H9 (cell line): ENCODE results near the gene SERPIND1. TPM values are rescaled to one million over a fixed set of nuclear protein-coding genes. Genes with fewer than 3 reads are reported as not detected.

Experiments
- DNase-seq: peaks from one replicate; pipeline ENCODE4 v3.0.0-alpha.2; 2017
- H2AFZ ChIP-seq: one replicate; pipeline ENCODE4 v1.6.1; 2013; ENCODE audit warnings: mild to moderate bottlenecking, low read length, control low read depth, moderate library complexity
- H2AK5ac ChIP-seq: 2 replicates; pipeline ENCODE4 v1.6.1; 2013; ENCODE audit warnings: low read length, control low read depth, mixed read lengths; ENCODE audit not compliant: insufficient read length
- H2BK120ac ChIP-seq: one replicate; pipeline ENCODE4 v1.6.1; 2013; ENCODE audit warnings: low read depth, mild to moderate bottlenecking, low read length, control low read depth, inconsistent platforms; ENCODE audit not compliant: poor library complexity, severe bottlenecking
- H2BK12ac ChIP-seq: 2 replicates; pipeline ENCODE4 v1.6.1; 2013; ENCODE audit warnings: low read length, control low read depth, mixed read lengths, low read depth; ENCODE audit not compliant: insufficient read length
- H2BK15ac ChIP-seq: 2 replicates; pipeline ENCODE4 v1.6.1; 2013; ENCODE audit warnings: low read depth, low read length, control low read depth
- H2BK20ac ChIP-seq: one replicate; pipeline ENCODE4 v1.6.1; 2013; ENCODE audit warnings: low read depth, mild to moderate bottlenecking, low read length, control low read depth, inconsistent platforms; ENCODE audit not compliant: poor library complexity, severe bottlenecking
- H2BK5ac ChIP-seq: 2 replicates; pipeline ENCODE4 v1.6.1; 2013; ENCODE audit warnings: low read length, control low read depth, mixed read lengths; ENCODE audit not compliant: insufficient read length
- H3K14ac ChIP-seq: 2 replicates; pipeline ENCODE4 v1.6.1; 2013; ENCODE audit warnings: low read length, control low read depth; ENCODE audit not compliant: insufficient read depth
- H3K18ac ChIP-seq: 2 replicates; pipeline ENCODE4 v1.6.1; 2013; ENCODE audit warnings: low read depth, mild to moderate bottlenecking, mixed read lengths, low read length, control low read depth; ENCODE audit not compliant: insufficient read length
- H3K23ac ChIP-seq: 2 replicates; pipeline ENCODE4 v1.6.1; 2013; ENCODE audit warnings: low read length, control low read depth, mixed read lengths, low read depth; ENCODE audit not compliant: insufficient read length
- H3K23me2 ChIP-seq: 2 replicates; pipeline ENCODE4 v1.6.1; 2013; ENCODE audit warnings: low read depth, mild to moderate bottlenecking, mixed read lengths, low read length, control low read depth; ENCODE audit not compliant: insufficient read length, poor library complexity, severe bottlenecking
- H3K27ac ChIP-seq: 2 replicates; pipeline ENCODE4 v1.5.1; 2013; ENCODE audit warnings: low read length, control low read depth, mixed read lengths, low read depth; ENCODE audit not compliant: insufficient read length
- H3K27me3 ChIP-seq: 2 replicates; pipeline ENCODE4 v1.6.1; 2013; ENCODE audit warnings: low read length, control low read depth, inconsistent platforms; ENCODE audit not compliant: insufficient read depth
- H3K4ac ChIP-seq: 2 replicates; pipeline ENCODE4 v1.6.1; 2013; ENCODE audit warnings: low read depth, mild to moderate bottlenecking, control low read depth, inconsistent platforms, low read length, moderate library complexity
- H3K4me1 ChIP-seq: 2 replicates; pipeline ENCODE4 v1.6.1; 2013; ENCODE audit warnings: low read length, control low read depth, inconsistent platforms; ENCODE audit not compliant: insufficient read depth
- H3K4me2 ChIP-seq: 2 replicates; pipeline ENCODE4 v1.6.1; 2013; ENCODE audit warnings: low read length, control low read depth, mixed read lengths; ENCODE audit not compliant: insufficient read length, insufficient read depth
- H3K56ac ChIP-seq: 2 replicates; pipeline ENCODE4 v1.6.1; 2013; ENCODE audit warnings: low read depth, mild to moderate bottlenecking, mixed read lengths, low read length, control low read depth; ENCODE audit not compliant: insufficient read length
- H3K79me1 ChIP-seq: 2 replicates; pipeline ENCODE4 v1.6.1; 2013; ENCODE audit warnings: low read depth, mild to moderate bottlenecking, moderate library complexity, low read length, control low read depth, inconsistent platforms; ENCODE audit not compliant: insufficient read depth, poor library complexity, severe bottlenecking
- H3K79me2 ChIP-seq: 2 replicates; pipeline ENCODE4 v1.6.1; 2013; ENCODE audit warnings: low read length, control low read depth, inconsistent platforms; ENCODE audit not compliant: insufficient read depth
- H3K9ac ChIP-seq: 2 replicates; pipeline ENCODE4 v1.6.1; 2013; ENCODE audit warnings: low read length, control low read depth, mixed read lengths; ENCODE audit not compliant: insufficient read length; ENCODE audit errors: extremely low read depth
- H3K9me3 ChIP-seq: one replicate; pipeline ENCODE4 v1.6.1; 2013; ENCODE audit warnings: low read depth, low read length, inconsistent platforms; ENCODE audit not compliant: control insufficient read depth
- H3T11ph ChIP-seq: one replicate; pipeline ENCODE4 v1.6.1; 2013; ENCODE audit warnings: mild to moderate bottlenecking, low read length, control low read depth, inconsistent platforms
- H4K20me1 ChIP-seq: one replicate; pipeline ENCODE4 v1.6.1; 2013; ENCODE audit not compliant: control insufficient read depth, insufficient read length, insufficient read depth
- H4K5ac ChIP-seq: 2 replicates; pipeline ENCODE4 v1.6.1; 2013; ENCODE audit warnings: low read depth, mild to moderate bottlenecking, mixed read lengths, low read length, control low read depth; ENCODE audit not compliant: insufficient read length
- H4K8ac ChIP-seq: replicated peaks from 2 replicates; pipeline ENCODE4 v1.6.1; 2013; ENCODE audit warnings: low read length, control low read depth, mixed read lengths, low read depth; ENCODE audit not compliant: insufficient read length
- H4K91ac ChIP-seq: 2 replicates; pipeline ENCODE4 v1.6.1; 2013; ENCODE audit warnings: low read depth, mild to moderate bottlenecking, moderate library complexity, mixed read lengths, low read length, control low read depth; ENCODE audit not compliant: insufficient read length
- H3K27ac Mint-ChIP-seq, 3 experiments: 2 replicates in 2 of 3; 3 replicates in 1 of 3; pipeline ENCODE4 v1.8.0; 2020 to 2021; ENCODE audit warnings: mixed read lengths in 3 of 3, mild to moderate bottlenecking in 1 of 3, moderate library complexity in 1 of 3
- H3K27me3 Mint-ChIP-seq: 2 replicates; pipeline ENCODE4 v1.8.0; 2021; ENCODE audit warnings: low read depth, mild to moderate bottlenecking, moderate library complexity, mixed read lengths
- H3K36me3 Mint-ChIP-seq, 3 experiments: 2 replicates in 2 of 3; 3 replicates in 1 of 3; pipeline ENCODE4 v1.8.0; 2020 to 2021; ENCODE audit warnings: low read depth in 3 of 3, mixed read lengths in 3 of 3; ENCODE audit not compliant: insufficient read depth in 1 of 3
- H3K4me1 Mint-ChIP-seq, 2 experiments: 2 replicates each; pipeline ENCODE4 v1.8.0; 2020; ENCODE audit warnings: mixed read lengths in 2 of 2
- H3K4me3 Mint-ChIP-seq, 2 experiments: 2 replicates in 1 of 2; 3 replicates in 1 of 2; pipeline ENCODE4 v1.8.0; 2020 to 2021; ENCODE audit warnings: mild to moderate bottlenecking in 2 of 2, mixed read lengths in 2 of 2, moderate library complexity in 1 of 2
- H3K9me3 Mint-ChIP-seq, 2 experiments: 2 replicates in 1 of 2; 3 replicates in 1 of 2; pipeline ENCODE4 v1.8.0; 2020; ENCODE audit warnings: mild to moderate bottlenecking in 2 of 2, mixed read lengths in 2 of 2, moderate library complexity in 1 of 2
- WGBS: extraction: QIAGEN DNeasy Blood & Tissue Kit; methylation state at CpG from one replicate; pipeline ENCODE4 v1.1.7; 2013; ENCODE audit warnings: missing lambda C conversion rate, low lambda C conversion rate, mixed read lengths; ENCODE audit not compliant: insufficient read length; ENCODE audit errors: extremely low coverage; 5-methylcytosine and 5-hydroxymethylcytosine counted together
- total RNA-seq: library from RNA; stranded (reverse); gene quantifications from 2 replicates; pipeline ENCODE4 v1.2.1, GENCODE V29; 2021
- TF ChIP-seq, protein P1 (sequence below): fragments of 200-600 bp; sonication (generic); conservative IDR thresholded peaks from 3 replicates; pipeline ENCODE4 v1.8.0; 2021; ENCODE audit warnings: antibody characterized with exemption, mild to moderate bottlenecking

The SERPIND1 gene
- total RNA-seq, 1 experiment from 2014 or later: not detected

DNA sequence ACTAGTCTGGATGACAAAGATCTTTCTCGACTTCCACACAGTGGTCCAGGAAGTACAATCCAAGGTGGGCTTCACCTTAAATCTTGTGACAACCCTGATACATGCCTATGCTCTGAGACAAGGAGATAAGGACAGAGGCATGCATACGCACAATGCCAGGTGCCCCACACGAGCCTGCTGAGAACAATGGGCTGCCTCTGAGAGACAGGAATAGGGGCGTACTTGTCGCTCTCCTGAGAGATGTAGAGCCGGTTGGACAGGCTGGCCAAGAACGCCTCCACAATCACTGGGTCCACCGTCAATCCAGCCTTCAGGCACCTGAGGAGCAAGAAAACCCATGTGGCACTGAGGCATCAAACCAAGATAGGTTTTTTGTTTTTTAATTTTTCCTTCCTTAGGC, 25.5 kb downstream of the SERPIND1 start:
- DNase-seq: no peak
- Histone ChIP-seq H4K91ac (no peak overlapping the region), H3K18ac (no peak overlapping the region), H4K5ac (no peak overlapping the region), H3K79me1 (no peaks in the 10 kb centered on the region), H4K20me1 (no peaks in the 10 kb centered on the region), H3K14ac (no peak overlapping the region), H2BK120ac (no peak overlapping the region), H3K79me2 (no peaks in the 10 kb centered on the region), H3T11ph (no peak overlapping the region), H3K4me1 (no peaks in the 10 kb centered on the region), H2BK12ac (no peak overlapping the region), H3K4me2 (no peak overlapping the region), H2BK5ac (no peak overlapping the region), H3K9ac (no peak overlapping the region), H3K27ac (no peak overlapping the region), H2AFZ (no peak overlapping the region), H2BK15ac (no peak overlapping the region), H4K8ac (no peak overlapping the region), H3K23me2 (no peaks in the 10 kb centered on the region), H3K23ac (no peak overlapping the region), H3K56ac (no peak overlapping the region), H3K4ac (no peak overlapping the region), H2AK5ac (no peak overlapping the region), H3K9me3 (no peaks in the 10 kb centered on the region), H3K27me3 (no peaks in the 10 kb centered on the region), H2BK20ac (no peak overlapping the region)
- no peaks in the 10 kb centered on the region for H3K9me3 Mint-ChIP-seq
- H3K27ac Mint-ChIP-seq: no peak overlapping the region; a peak in 1 of 7 replicates
- H3K36me3 Mint-ChIP-seq: peaks cover 9 to 78% (median 29%) of the 10 kb centered on the region in 3 experiments
- TF ChIP-seq, protein P1, sequence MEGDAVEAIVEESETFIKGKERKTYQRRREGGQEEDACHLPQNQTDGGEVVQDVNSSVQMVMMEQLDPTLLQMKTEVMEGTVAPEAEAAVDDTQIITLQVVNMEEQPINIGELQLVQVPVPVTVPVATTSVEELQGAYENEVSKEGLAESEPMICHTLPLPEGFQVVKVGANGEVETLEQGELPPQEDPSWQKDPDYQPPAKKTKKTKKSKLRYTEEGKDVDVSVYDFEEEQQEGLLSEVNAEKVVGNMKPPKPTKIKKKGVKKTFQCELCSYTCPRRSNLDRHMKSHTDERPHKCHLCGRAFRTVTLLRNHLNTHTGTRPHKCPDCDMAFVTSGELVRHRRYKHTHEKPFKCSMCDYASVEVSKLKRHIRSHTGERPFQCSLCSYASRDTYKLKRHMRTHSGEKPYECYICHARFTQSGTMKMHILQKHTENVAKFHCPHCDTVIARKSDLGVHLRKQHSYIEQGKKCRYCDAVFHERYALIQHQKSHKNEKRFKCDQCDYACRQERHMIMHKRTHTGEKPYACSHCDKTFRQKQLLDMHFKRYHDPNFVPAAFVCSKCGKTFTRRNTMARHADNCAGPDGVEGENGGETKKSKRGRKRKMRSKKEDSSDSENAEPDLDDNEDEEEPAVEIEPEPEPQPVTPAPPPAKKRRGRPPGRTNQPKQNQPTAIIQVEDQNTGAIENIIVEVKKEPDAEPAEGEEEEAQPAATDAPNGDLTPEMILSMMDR: no peak
- H3K4me1 Mint-ChIP-seq: peaks cover 5 to 6% of the 10 kb centered on the region in 2 experiments; a peak in 2 of 4 replicates
- H3K27me3 Mint-ChIP-seq: no peaks in the 10 kb centered on the region
- no CpG with 5 or more reads among the region's 8 CpGs for WGBS
- no peak overlapping the region for H3K4me3 Mint-ChIP-seq
